Upper lobe of left lung (tissue), 4 donors: Measurements from ENCODE around the gene JMJD4.

ENCODE experiments used
- CTCF ChIP-seq, 6 experiments: fragments of 450-650 bp in 4 of 6; fragments of 200-600 bp in 2 of 6; sonication (generic) in 2 of 6; IDR thresholded peaks; one replicate each; pipeline ENCODE4 v1.5.1; 2016 to 2019; ENCODE audit warnings: antibody characterized with exemption in 6 of 6
- POLR2A ChIP-seq, 4 donors: fragments of 450-650 bp; IDR thresholded peaks; one replicate each; pipeline ENCODE4 v1.5.1; 2016 to 2017; ENCODE audit warnings: antibody characterized with exemption in 4 of 4, mild to moderate bottlenecking in 2 of 4
- POLR2AphosphoS5 ChIP-seq, 2 donors: sonication (generic); formaldehyde crosslinking; IDR thresholded peaks; one replicate each; pipeline ENCODE4 v1.5.1; 2017; ENCODE audit warnings: antibody characterized with exemption in 2 of 2

GRCh38 chr1:227747382-227747781 lies 12.3 kb upstream of the JMJD4 start:
- TF ChIP-seq POLR2A (IDR thresholded peaks at IDR 0.05) (no peak), CTCF (IDR thresholded peaks at IDR 0.05) (no peak), POLR2AphosphoS5 (IDR thresholded peaks at IDR 0.05) (no peak)
